ENCODE measurements around the gene EXPH5.

DNA sequence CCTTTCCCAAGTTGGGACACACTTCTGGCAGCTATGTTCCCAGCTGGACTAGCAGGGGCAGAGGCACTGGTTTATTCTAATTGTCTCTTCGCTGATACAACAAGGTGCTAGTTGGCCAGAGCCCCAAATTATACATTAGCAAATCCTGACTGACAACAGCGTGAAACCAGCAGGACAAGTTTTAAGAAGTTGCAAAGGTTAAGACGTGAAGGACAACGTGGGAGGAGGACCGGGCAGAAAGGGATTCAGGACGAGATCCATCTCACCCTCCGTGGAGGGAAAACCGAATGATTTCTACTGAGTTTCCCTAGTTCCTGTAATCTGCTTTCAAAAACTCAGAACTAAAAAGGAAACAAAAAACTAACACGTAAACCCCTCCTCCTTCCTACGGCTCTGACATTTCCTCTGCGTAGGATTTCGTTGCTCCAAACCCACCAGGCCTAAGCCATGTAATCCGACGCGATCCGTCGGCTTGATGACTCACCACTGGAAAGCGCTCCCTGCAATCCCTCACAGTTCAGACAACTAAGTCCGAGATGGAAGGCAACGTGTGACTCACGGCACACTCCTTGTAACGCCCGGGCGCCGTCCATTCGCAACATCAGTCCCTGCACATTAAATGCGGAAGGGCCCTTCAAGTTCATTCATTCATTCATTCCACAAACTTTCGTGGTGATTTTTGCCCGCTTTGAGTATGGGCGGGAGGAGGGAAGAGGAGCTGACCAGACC, 96.1 kb downstream of the EXPH5 start:
- TF ChIP-seq, protein P1, sequence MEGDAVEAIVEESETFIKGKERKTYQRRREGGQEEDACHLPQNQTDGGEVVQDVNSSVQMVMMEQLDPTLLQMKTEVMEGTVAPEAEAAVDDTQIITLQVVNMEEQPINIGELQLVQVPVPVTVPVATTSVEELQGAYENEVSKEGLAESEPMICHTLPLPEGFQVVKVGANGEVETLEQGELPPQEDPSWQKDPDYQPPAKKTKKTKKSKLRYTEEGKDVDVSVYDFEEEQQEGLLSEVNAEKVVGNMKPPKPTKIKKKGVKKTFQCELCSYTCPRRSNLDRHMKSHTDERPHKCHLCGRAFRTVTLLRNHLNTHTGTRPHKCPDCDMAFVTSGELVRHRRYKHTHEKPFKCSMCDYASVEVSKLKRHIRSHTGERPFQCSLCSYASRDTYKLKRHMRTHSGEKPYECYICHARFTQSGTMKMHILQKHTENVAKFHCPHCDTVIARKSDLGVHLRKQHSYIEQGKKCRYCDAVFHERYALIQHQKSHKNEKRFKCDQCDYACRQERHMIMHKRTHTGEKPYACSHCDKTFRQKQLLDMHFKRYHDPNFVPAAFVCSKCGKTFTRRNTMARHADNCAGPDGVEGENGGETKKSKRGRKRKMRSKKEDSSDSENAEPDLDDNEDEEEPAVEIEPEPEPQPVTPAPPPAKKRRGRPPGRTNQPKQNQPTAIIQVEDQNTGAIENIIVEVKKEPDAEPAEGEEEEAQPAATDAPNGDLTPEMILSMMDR (IDR thresholded peaks at IDR 0.05; ENCODE audit: low read length) = no peak
- TF ChIP-seq EZH2 (optimal IDR thresholded peaks at IDR 0.05; ENCODE audit: low read depth, low read length) = no peak
